Adipocyte (in vitro differentiated cells): ENCODE measurements around the gene TP53TG5.

Source experiments
- DNase-seq: peaks from one replicate; pipeline ENCODE4 v3.0.0-alpha.2; 2015; ENCODE audit warnings: low read depth
- H3K27me3 ChIP-seq: replicated peaks from 2 replicates; pipeline ENCODE4 v1.7.0; 2013; ENCODE audit warnings: mild to moderate bottlenecking, low read length, moderate library complexity; ENCODE audit not compliant: control insufficient read depth, insufficient read depth
- H3K36me3 ChIP-seq: 2 replicates; pipeline ENCODE4 v1.7.0; 2013; ENCODE audit warnings: low read length, mild to moderate bottlenecking, moderate library complexity; ENCODE audit not compliant: control insufficient read depth, insufficient read depth, severe bottlenecking
- H3K4me1 ChIP-seq: 2 replicates; pipeline ENCODE4 v1.7.0; 2013; ENCODE audit warnings: mild to moderate bottlenecking, low read length, moderate library complexity; ENCODE audit not compliant: control insufficient read depth, insufficient read depth
- H3K4me3 ChIP-seq: 2 replicates; pipeline ENCODE4 v1.7.0; 2013; ENCODE audit warnings: mild to moderate bottlenecking, low read length, moderate library complexity
- H3K9ac ChIP-seq: 2 replicates; pipeline ENCODE4 v1.7.0; 2013; ENCODE audit warnings: mild to moderate bottlenecking, low read length, moderate library complexity
- H3K9me3 ChIP-seq: 2 replicates; pipeline ENCODE4 v1.7.0; 2013; ENCODE audit warnings: mild to moderate bottlenecking, low read length, moderate library complexity; ENCODE audit not compliant: control insufficient read depth

TP53TG5 gene

GRCh38 chr20:45400346-45401031, 22.4 kb upstream of the TP53TG5 start:
- Histone ChIP-seq H3K4me3 (no peak overlapping the region), H3K27me3 (no peaks in the 10 kb centered on the region), H3K36me3 (no peaks in the 10 kb centered on the region), H3K9ac (no peak overlapping the region), H3K4me1 (no peaks in the 10 kb centered on the region), H3K9me3 (peaks cover 10% of the 10 kb centered on the region)
- DNase-seq = no peak

GRCh38 chr20:45399018-45399417, 20.9 kb upstream of the TP53TG5 start:
- H3K4me1 ChIP-seq = no peaks in the 10 kb centered on the region
- DNase-seq = no peak
- H3K4me3 ChIP-seq = no peak overlapping the region
- H3K27me3 ChIP-seq = no peaks in the 10 kb centered on the region
- no peaks in the 10 kb centered on the region for H3K36me3 ChIP-seq
- H3K9me3 ChIP-seq = peaks cover 10% of the 10 kb centered on the region
- H3K9ac ChIP-seq = no peak overlapping the region

- Histone ChIP-seq H3K9me3 (peaks cover 7% of the 10 kb centered on the region), H3K4me1 (no peaks in the 10 kb centered on the region), H3K36me3 (no peaks in the 10 kb centered on the region), H3K9ac (no peak overlapping the region), H3K27me3 (no peaks in the 10 kb centered on the region), H3K4me3 (no peak overlapping the region)
- DNase-seq = no peak
Observed at GRCh38 chr20:45395114-45395415, 16.9 kb upstream of the TP53TG5 start.

- H3K9me3 ChIP-seq = peaks cover 7% of the 10 kb centered on the region
- H3K27me3 ChIP-seq = no peaks in the 10 kb centered on the region
- no peak overlapping the region for H3K9ac ChIP-seq
- no peaks in the 10 kb centered on the region for H3K4me1 ChIP-seq
- H3K36me3 ChIP-seq = no peaks in the 10 kb centered on the region
- H3K4me3 ChIP-seq = no peak overlapping the region
- no peak for DNase-seq
Observed at GRCh38 chr20:45394221-45395113, 16.3 kb upstream of the TP53TG5 start.

GRCh38 chr20:45392733-45393132, 14.6 kb upstream of the TP53TG5 start:
- H3K9me3 ChIP-seq = no peaks in the 10 kb centered on the region
- no peak overlapping the region for H3K4me3 ChIP-seq
- DNase-seq = no peak
- no peaks in the 10 kb centered on the region for H3K27me3 ChIP-seq
- H3K36me3 ChIP-seq = no peaks in the 10 kb centered on the region
- no peaks in the 10 kb centered on the region for H3K4me1 ChIP-seq
- H3K9ac ChIP-seq = no peak overlapping the region

GRCh38 chr20:45391559-45391958, 13.4 kb upstream of the TP53TG5 start:
- peaks cover 4% of the 10 kb centered on the region for H3K9me3 ChIP-seq
- H3K9ac ChIP-seq = no peak overlapping the region
- DNase-seq = no peak
- no peaks in the 10 kb centered on the region for H3K36me3 ChIP-seq
- H3K27me3 ChIP-seq = no peaks in the 10 kb centered on the region
- no peaks in the 10 kb centered on the region for H3K4me1 ChIP-seq
- no peak overlapping the region for H3K4me3 ChIP-seq

GRCh38 chr20:45390931-45391330, 12.8 kb upstream of the TP53TG5 start:
- H3K36me3 ChIP-seq = no peaks in the 10 kb centered on the region
- no peak for DNase-seq
- no peaks in the 10 kb centered on the region for H3K27me3 ChIP-seq
- no peak overlapping the region for H3K9ac ChIP-seq
- peaks cover 4% of the 10 kb centered on the region for H3K9me3 ChIP-seq
- H3K4me1 ChIP-seq = no peaks in the 10 kb centered on the region
- H3K4me3 ChIP-seq = no peak overlapping the region

GRCh38 chr20:45387274-45387673, 9.1 kb upstream of the TP53TG5 start:
- H3K9me3 ChIP-seq = peaks cover 4% of the 10 kb centered on the region
- no peaks in the 10 kb centered on the region for H3K27me3 ChIP-seq
- no peaks in the 10 kb centered on the region for H3K4me1 ChIP-seq
- no peak overlapping the region for H3K9ac ChIP-seq
- H3K4me3 ChIP-seq = no peak overlapping the region
- no peak for DNase-seq
- H3K36me3 ChIP-seq = no peaks in the 10 kb centered on the region

GRCh38 chr20:45377269-45377668, 856 bp downstream of the TP53TG5 start:
- no peak overlapping the region for H3K9ac ChIP-seq
- H3K36me3 ChIP-seq = peaks cover 4% of the 10 kb centered on the region
- no peaks in the 10 kb centered on the region for H3K9me3 ChIP-seq
- H3K27me3 ChIP-seq = no peaks in the 10 kb centered on the region
- DNase-seq = no peak
- H3K4me3 ChIP-seq = no peak overlapping the region
- H3K4me1 ChIP-seq = peaks cover 6% of the 10 kb centered on the region

- no peak for DNase-seq
- peaks cover 4% of the 10 kb centered on the region for H3K36me3 ChIP-seq
Observed at GRCh38 chr20:45374966-45375365, 3.2 kb downstream of the TP53TG5 start.

GRCh38 chr20:45374101-45374467, 4.0 kb downstream of the TP53TG5 start:
- DNase-seq = no peak
- peaks cover 6% of the 10 kb centered on the region for H3K4me1 ChIP-seq
- no peaks in the 10 kb centered on the region for H3K27me3 ChIP-seq
- H3K9me3 ChIP-seq = no peaks in the 10 kb centered on the region
- H3K4me3 ChIP-seq = peak overlapping the region; percentile 76
- peak overlapping the region; percentile 75 for H3K9ac ChIP-seq
- peaks cover 4% of the 10 kb centered on the region for H3K36me3 ChIP-seq

More at GRCh38 chr20:45374966-45375365, 3.2 kb downstream of the TP53TG5 start:
- H3K9ac ChIP-seq = no peak overlapping the region
- H3K27me3 ChIP-seq = no peaks in the 10 kb centered on the region
- peaks cover 6% of the 10 kb centered on the region for H3K4me1 ChIP-seq
- no peaks in the 10 kb centered on the region for H3K9me3 ChIP-seq
- no peak overlapping the region for H3K4me3 ChIP-seq
